BE2C (cell line): ENCODE results near the gene PLPPR3.

ENCODE experiments used
- DNase-seq: peaks from one replicate; pipeline ENCODE4 v3.0.0-alpha.2; 2020
- H3K27me3 ChIP-seq: fragments of 250-450 bp; sonication (Bioruptor Pico); 2 replicates; pipeline ENCODE4 v1.5.1; 2020; ENCODE audit warnings: mild to moderate bottlenecking
- H3K36me3 ChIP-seq: fragments of 250-450 bp; sonication (Bioruptor Pico); 2 replicates; pipeline ENCODE4 v1.5.1; 2020; ENCODE audit warnings: mild to moderate bottlenecking
- H3K4me1 ChIP-seq: fragments of 250-450 bp; sonication (Bioruptor Pico); 2 replicates; pipeline ENCODE4 v1.5.1; 2020
- H3K4me3 ChIP-seq: 2 replicates; pipeline ENCODE4 v1.5.1; 2011; ENCODE audit warnings: low read depth, low read length
- H3K9me3 ChIP-seq: fragments of 250-450 bp; sonication (Bioruptor Pico); 2 replicates; pipeline ENCODE4 v1.5.1; 2020
- CTCF ChIP-seq: IDR thresholded peaks from 2 replicates; pipeline ENCODE4 v1.5.1; 2012; ENCODE audit warnings: mild to moderate bottlenecking, low read depth, low read length

The PLPPR3 gene

GRCh38 chr19:810077-810855 is 11.5 kb downstream of the PLPPR3 start:
- no peak for TF ChIP-seq CTCF
- H3K9me3 ChIP-seq, result no peaks in the 10 kb centered on the region
- H3K4me3 ChIP-seq, result no peak overlapping the region
- DNase-seq, result no peak
- H3K27me3 ChIP-seq, result no peaks in the 10 kb centered on the region
- H3K36me3 ChIP-seq, result peaks cover 89% of the 10 kb centered on the region
- peaks cover 3% of the 10 kb centered on the region for H3K4me1 ChIP-seq

GRCh38 chr19:808423-808775 is 13.4 kb downstream of the PLPPR3 start:
- H3K4me1 ChIP-seq, result peaks cover 9% of the 10 kb centered on the region

GRCh38 chr19:807627-808422 is 13.9 kb downstream of the PLPPR3 start:
- Histone ChIP-seq H3K4me1 (peaks cover 13% of the 10 kb centered on the region), H3K4me3 (no peak overlapping the region), H3K9me3 (no peaks in the 10 kb centered on the region), H3K36me3 (peaks cover 93% of the 10 kb centered on the region), H3K27me3 (no peaks in the 10 kb centered on the region)
- no peak for TF ChIP-seq CTCF
- DNase-seq, result no peak

More at GRCh38 chr19:808423-808775, 13.4 kb downstream of the PLPPR3 start:
- no peak for TF ChIP-seq CTCF
- Histone ChIP-seq H3K4me3 (no peak overlapping the region), H3K27me3 (no peaks in the 10 kb centered on the region), H3K36me3 (peaks cover 93% of the 10 kb centered on the region), H3K9me3 (no peaks in the 10 kb centered on the region)
- DNase-seq, result no peak

DNA sequence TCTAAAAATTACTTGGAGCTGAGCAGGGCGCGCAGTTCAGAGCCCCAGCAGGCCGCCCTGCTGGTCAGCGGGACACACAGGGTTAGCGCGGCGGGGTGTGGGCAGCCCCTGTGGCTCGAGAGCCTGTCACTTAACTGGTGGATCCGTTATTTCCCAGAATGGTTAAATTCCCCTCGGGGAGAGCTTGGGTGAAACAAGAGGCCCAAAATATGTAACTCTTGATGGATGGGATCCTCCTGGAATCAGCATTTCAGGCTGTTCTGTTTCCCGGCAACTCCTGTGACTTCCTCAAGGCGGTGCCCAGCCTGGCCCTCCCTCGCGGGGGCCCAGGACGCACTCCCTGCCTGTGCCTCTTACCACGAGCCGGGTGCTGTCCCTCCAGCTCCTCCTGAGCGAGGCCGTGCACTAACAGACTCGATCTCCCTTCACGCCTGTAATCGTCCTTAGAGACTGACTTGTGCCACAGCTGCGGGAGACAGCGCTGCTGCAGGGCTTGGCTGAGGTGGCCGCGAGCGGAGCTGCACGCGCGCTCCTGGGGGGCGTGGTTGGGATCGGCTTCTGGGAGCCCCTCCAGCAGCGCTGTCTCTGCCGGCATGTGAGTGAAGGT is 14.8 kb downstream of the PLPPR3 start:
- Histone ChIP-seq H3K4me3 (no peak overlapping the region), H3K27me3 (no peaks in the 10 kb centered on the region), H3K36me3 (peaks cover 98% of the 10 kb centered on the region), H3K9me3 (no peaks in the 10 kb centered on the region), H3K4me1 (peaks cover 19% of the 10 kb centered on the region)
- TF ChIP-seq CTCF, result no peak
- no peak for DNase-seq

- no peak for TF ChIP-seq CTCF
- H3K9me3 ChIP-seq, result no peaks in the 10 kb centered on the region
- peaks cover 29% of the 10 kb centered on the region for H3K4me1 ChIP-seq
- peaks cover 98% of the 10 kb centered on the region for H3K36me3 ChIP-seq
- DNase-seq, result peak; percentile 69
- H3K27me3 ChIP-seq, result no peaks in the 10 kb centered on the region
- H3K4me3 ChIP-seq, result no peak overlapping the region; the same call in 1 of the 2 replicates
Observed at GRCh38 chr19:805600-806550, 15.9 kb downstream of the PLPPR3 start.
